IgD-negative memory B cell (primary cell): ENCODE data around the gene UTP11. TPM values are rescaled to one million over a fixed set of nuclear protein-coding genes. Genes with fewer than 3 reads are reported as not detected.

Experiments used
- H3K27ac Mint-ChIP-seq, 3 donors: one replicate each; pipeline ENCODE4 v1.8.0; 2020 to 2022; ENCODE audit warnings: mild to moderate bottlenecking in 3 of 3, mixed read lengths in 3 of 3, moderate library complexity in 1 of 3
- H3K27me3 Mint-ChIP-seq: one replicate; pipeline ENCODE4 v1.8.0; 2021; ENCODE audit warnings: mixed read lengths
- H3K36me3 Mint-ChIP-seq: one replicate; pipeline ENCODE4 v1.8.0; 2020; ENCODE audit warnings: mild to moderate bottlenecking, mixed read lengths
- H3K4me1 Mint-ChIP-seq, 3 donors: one replicate each; pipeline ENCODE4 v1.8.0; 2020 to 2022; ENCODE audit warnings: mixed read lengths in 3 of 3, mild to moderate bottlenecking in 1 of 3
- H3K4me3 Mint-ChIP-seq, 4 donors: one replicate each; pipeline ENCODE4 v1.8.0; 2020 to 2022; ENCODE audit warnings: mild to moderate bottlenecking in 4 of 4, mixed read lengths in 4 of 4, moderate library complexity in 3 of 4
- H3K9me3 Mint-ChIP-seq, 3 donors: one replicate each; pipeline ENCODE4 v1.8.0; 2020 to 2021; ENCODE audit warnings: mixed read lengths in 3 of 3, mild to moderate bottlenecking in 1 of 3
- polyA plus RNA-seq: library from polyadenylated mRNA; unstranded; fragments of 300-500 nt; fragmentation: Illumina TruSeq; gene quantifications from one replicate; pipeline ENCODE4 v1.2.3, GENCODE V29; 2021

The UTP11 gene
- polyA plus RNA-seq, 1 donor from 2014 or later: 18.9 TPM

DNA sequence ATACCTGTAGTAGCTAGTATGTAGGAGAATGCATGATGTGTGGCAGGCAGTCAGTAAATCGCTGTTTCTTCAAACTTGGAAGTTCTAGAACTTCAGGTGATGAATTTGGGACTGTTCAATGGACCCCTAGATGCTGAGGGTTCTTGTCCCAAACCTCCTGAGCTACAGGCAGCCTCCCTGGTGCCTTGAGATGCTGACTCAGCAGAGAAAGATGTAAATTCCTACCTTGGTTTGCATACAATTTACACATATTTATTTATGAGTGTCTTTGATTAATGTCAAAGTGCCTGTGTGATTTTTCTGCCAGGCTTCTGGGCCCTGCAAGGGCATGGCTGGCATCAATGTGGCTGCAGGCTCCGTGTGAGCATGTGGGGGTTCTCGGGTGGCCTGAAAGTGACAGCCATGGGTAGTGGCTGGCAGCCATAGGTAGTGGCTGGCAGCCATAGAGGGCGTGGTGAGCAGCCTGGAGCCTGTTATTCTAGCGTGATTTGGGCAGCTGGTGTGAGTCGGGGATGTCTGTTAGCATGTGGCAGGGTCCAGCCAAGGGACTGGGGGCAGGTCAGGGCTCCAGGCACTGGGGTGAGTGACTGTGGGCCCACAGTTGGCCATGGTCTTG, 47.2 kb downstream of the UTP11 start:
- H3K36me3 Mint-ChIP-seq: no peaks in the 10 kb centered on the region
- H3K27ac Mint-ChIP-seq: no peak overlapping the region
- no peaks in the 10 kb centered on the region for H3K27me3 Mint-ChIP-seq
- H3K4me1 Mint-ChIP-seq: peaks cover 3 to 6% (median 6%) of the 10 kb centered on the region in 3 donors
- peaks cover 0 to 3% (median 0%) of the 10 kb centered on the region in 3 donors for H3K9me3 Mint-ChIP-seq
- no peak overlapping the region for H3K4me3 Mint-ChIP-seq

DNA sequence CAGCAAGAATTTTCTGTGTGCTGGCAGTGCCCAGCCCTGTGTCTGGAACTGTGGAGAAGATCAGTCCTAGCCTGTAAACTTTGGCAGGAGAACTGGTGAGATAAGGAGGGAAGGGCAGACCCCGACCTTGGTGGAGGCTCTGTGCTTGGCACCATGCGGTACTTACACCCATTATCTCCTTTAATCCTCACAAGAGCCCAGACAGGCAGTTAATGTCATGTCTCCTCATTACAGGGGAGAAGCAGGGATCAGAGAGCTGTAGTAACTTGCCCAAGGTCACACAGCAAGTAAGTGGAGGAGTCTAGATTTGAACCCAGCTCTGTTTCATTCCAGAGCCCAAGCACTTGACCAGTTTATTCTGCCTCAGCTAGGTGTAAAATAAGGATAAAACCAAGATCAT, 48.0 kb downstream of the UTP11 start:
- H3K27ac Mint-ChIP-seq: no peak overlapping the region
- H3K36me3 Mint-ChIP-seq: no peaks in the 10 kb centered on the region
- no peak overlapping the region for H3K4me3 Mint-ChIP-seq
- peaks cover 0 to 3% (median 0%) of the 10 kb centered on the region in 3 donors for H3K9me3 Mint-ChIP-seq
- peaks cover 3 to 6% (median 6%) of the 10 kb centered on the region in 3 donors for H3K4me1 Mint-ChIP-seq
- H3K27me3 Mint-ChIP-seq: no peaks in the 10 kb centered on the region

DNA sequence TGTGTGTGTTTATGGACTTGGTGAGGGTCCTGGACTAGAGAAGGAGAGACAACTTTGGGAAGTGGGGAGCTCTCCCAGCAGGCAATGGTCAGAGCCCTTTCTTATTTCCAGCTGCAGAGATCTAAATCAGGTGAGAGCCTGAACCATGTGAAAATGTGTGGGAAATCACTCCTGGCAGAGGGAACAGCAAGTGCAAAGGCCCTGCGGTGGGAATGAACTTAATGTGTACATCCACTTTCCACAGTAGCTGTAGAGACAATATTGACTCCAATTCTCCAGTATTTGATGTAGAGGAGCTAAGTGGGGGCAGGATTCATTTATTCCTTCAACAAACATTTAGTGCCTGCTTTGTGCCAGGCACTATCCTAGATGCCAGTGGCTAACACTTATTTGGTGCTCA, 48.8 kb downstream of the UTP11 start:
- Mint-ChIP-seq H3K27me3 (no peaks in the 10 kb centered on the region), H3K9me3 (peaks cover 0 to 3% (median 0%) of the 10 kb centered on the region in 3 donors), H3K27ac (no peak overlapping the region), H3K36me3 (no peaks in the 10 kb centered on the region), H3K4me3 (no peak overlapping the region), H3K4me1 (peaks cover 3 to 6% (median 6%) of the 10 kb centered on the region in 3 donors)

GRCh38 chr1:38061883-38062328, 49.4 kb downstream of the UTP11 start:
- no peaks in the 10 kb centered on the region for H3K36me3 Mint-ChIP-seq
- peak overlapping the region in 2 of 3 donors; percentile 47 to 90 for H3K27ac Mint-ChIP-seq
- H3K4me1 Mint-ChIP-seq: peaks cover 3 to 6% (median 6%) of the 10 kb centered on the region in 3 donors
- peak overlapping the region in 1 of 4 donors; percentile 63 for H3K4me3 Mint-ChIP-seq
- H3K27me3 Mint-ChIP-seq: no peaks in the 10 kb centered on the region
- peaks cover 0 to 3% (median 0%) of the 10 kb centered on the region in 3 donors for H3K9me3 Mint-ChIP-seq

GRCh38 chr1:38062361-38063288, 50.1 kb downstream of the UTP11 start:
- Mint-ChIP-seq H3K4me1 (peaks cover 3 to 6% (median 6%) of the 10 kb centered on the region in 3 donors), H3K27ac (peak overlapping the region in 1 of 3 donors; percentile 90), H3K4me3 (peak overlapping the region in 2 of 4 donors; percentile 63), H3K27me3 (peaks cover 4% of the 10 kb centered on the region), H3K36me3 (no peaks in the 10 kb centered on the region), H3K9me3 (peaks cover 0 to 3% (median 0%) of the 10 kb centered on the region in 3 donors)

DNA sequence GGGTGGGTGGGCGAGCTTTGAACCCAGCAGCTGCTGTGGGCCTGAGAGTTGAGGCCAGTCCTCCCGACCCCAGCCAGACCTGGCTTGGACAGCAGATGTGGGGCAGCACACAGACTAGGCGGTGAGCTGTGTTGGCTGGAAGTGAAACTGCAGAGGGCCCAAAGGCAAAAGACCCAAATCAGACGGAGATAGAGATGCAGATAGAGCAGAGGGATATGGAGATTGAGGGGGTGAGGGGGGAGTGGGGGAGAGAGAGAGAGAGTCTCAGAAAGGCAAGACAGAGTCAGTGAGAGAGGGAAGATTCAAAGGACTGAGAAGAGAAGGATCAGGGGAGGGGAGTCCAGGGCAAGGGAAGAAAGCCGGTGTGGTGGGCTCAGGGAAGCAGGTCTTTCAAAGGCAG, 51.1 kb downstream of the UTP11 start:
- no peak overlapping the region for H3K27ac Mint-ChIP-seq
- peaks cover 4% of the 10 kb centered on the region for H3K27me3 Mint-ChIP-seq
- H3K36me3 Mint-ChIP-seq: no peaks in the 10 kb centered on the region
- no peak overlapping the region for H3K4me3 Mint-ChIP-seq
- H3K4me1 Mint-ChIP-seq: peaks cover 3 to 8% (median 6%) of the 10 kb centered on the region in 3 donors
- peaks cover 0 to 3% (median 0%) of the 10 kb centered on the region in 3 donors for H3K9me3 Mint-ChIP-seq

GRCh38 chr1:38064197-38064903, 51.8 kb downstream of the UTP11 start:
- Mint-ChIP-seq H3K27me3 (peaks cover 4% of the 10 kb centered on the region), H3K4me3 (no peak overlapping the region), H3K4me1 (peaks cover 3 to 8% (median 6%) of the 10 kb centered on the region in 3 donors), H3K36me3 (no peaks in the 10 kb centered on the region), H3K27ac (no peak overlapping the region), H3K9me3 (peaks cover 0 to 3% (median 0%) of the 10 kb centered on the region in 3 donors)

DNA sequence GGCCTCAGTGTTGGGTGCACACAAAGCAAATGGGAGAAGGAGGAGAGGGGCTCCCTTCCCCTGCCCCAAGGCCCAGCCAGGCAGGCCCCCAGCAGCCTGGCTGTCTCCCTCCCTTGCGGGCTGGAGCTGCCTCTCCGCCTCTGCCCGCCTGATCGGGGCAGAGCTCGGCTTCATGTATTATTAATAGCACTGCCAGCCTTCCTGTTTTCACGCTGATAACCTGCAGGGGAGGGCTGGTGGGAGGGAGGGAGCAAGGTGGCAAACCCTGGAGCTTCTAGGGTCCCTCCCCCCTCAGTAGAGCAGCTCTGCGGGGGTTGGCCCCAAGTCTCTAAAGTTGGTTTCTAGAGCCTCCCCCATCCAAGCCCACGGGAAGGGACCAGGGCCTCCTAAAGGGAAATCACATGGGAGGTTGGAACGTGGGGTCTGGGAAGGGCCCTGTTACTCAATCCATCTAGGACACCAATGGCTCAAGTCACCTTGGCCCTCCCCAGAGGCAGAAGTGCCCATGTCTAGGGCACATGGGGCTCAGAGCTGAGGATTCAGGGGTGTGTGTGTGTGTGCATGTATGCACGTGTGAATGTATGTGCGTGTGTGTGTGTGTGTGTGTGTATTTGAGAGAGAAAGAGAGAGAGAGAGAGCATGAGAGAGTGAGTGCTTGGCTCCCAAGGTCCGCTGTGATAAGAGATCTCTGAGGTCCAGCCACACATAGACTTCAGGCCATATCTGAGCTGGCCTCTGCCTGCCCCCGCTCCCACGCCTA, 55.9 kb downstream of the UTP11 start:
- Mint-ChIP-seq H3K4me3 (no peak overlapping the region), H3K27ac (no peak overlapping the region), H3K4me1 (peaks cover 0 to 3% (median 3%) of the 10 kb centered on the region in 3 donors), H3K36me3 (no peaks in the 10 kb centered on the region), H3K27me3 (peaks cover 6% of the 10 kb centered on the region), H3K9me3 (no peaks in the 10 kb centered on the region)

GRCh38 chr1:38068980-38069340, 56.4 kb downstream of the UTP11 start:
- no peaks in the 10 kb centered on the region for H3K9me3 Mint-ChIP-seq
- H3K4me3 Mint-ChIP-seq: no peak overlapping the region
- peaks cover 6% of the 10 kb centered on the region for H3K27me3 Mint-ChIP-seq
- H3K4me1 Mint-ChIP-seq: peaks cover 0 to 3% (median 3%) of the 10 kb centered on the region in 3 donors
- H3K27ac Mint-ChIP-seq: no peak overlapping the region
- no peaks in the 10 kb centered on the region for H3K36me3 Mint-ChIP-seq

DNA sequence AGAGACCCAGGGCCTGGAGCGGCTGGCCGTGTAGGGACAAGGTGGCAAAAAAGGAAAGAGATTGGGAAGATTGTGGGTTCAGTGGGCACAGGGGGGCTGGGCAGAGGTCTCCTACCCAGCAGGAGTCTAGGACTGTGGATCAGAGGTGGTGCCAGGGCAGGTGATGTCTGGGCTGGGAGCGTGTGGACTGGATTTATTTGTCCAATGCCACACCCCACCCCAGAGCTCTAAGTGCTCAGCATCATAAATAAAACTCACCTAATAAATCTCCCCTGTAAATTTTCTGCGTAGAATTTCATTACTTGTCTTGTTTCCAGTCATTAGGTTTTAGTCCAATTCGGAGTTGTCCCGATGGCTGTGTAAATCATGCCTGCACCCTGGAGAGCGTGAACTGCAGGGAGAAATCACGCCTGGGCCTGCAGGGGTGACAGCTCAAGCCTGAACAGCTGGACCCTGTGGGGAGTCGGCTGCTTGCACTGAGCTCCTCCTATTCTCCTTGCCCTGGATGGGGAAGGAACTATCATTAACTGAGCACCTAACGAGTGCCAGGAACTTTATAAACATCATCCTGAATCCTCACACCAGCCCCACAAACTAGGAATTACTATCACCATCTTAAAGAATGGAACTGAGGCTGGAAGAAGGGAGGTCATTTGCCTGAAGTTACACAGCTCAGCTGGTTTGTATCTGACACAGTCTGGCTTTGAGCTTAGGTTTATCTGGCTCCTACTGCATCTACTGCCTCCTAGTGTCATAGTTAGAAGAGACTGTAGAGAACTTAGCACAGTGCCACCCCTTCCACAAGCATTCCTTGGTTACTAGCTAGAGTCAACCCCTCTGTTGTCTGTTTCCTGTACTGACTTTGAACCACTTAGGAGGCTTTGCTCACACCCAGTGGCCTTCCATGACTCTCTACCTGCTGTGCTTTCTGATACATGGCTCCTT, 59.0 kb downstream of the UTP11 start:
- no peak overlapping the region for H3K27ac Mint-ChIP-seq
- H3K27me3 Mint-ChIP-seq: peaks cover 6% of the 10 kb centered on the region
- H3K9me3 Mint-ChIP-seq: no peaks in the 10 kb centered on the region
- H3K4me1 Mint-ChIP-seq: peaks cover 0 to 3% (median 3%) of the 10 kb centered on the region in 3 donors
- no peaks in the 10 kb centered on the region for H3K36me3 Mint-ChIP-seq
- H3K4me3 Mint-ChIP-seq: no peak overlapping the region

DNA sequence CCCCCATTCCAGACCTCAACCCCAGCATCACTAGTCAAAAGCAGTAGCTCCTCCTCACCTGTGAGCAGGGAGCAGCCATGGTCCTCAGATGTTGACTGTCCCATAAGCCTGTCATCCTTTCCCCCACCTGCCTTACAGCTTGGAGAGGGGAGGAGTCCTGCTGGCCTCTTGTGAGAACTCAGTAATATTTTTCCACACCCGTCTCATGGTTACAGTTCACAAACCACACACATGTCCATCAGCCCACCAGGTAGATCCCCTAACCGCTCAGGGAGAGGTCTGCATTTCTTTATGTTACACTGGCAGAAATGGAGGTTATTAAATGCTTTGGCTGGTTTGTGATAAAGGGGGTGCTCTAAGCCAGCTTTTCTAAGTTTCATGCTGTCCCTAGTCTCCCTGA, 60.3 kb downstream of the UTP11 start:
- H3K9me3 Mint-ChIP-seq: no peaks in the 10 kb centered on the region
- H3K27ac Mint-ChIP-seq: no peak overlapping the region
- peaks cover 3% of the 10 kb centered on the region for H3K27me3 Mint-ChIP-seq
- H3K4me1 Mint-ChIP-seq: peaks cover 0 to 3% (median 1%) of the 10 kb centered on the region in 3 donors
- no peak overlapping the region for H3K4me3 Mint-ChIP-seq
- H3K36me3 Mint-ChIP-seq: no peaks in the 10 kb centered on the region

- no peak overlapping the region for H3K27ac Mint-ChIP-seq
Measured at GRCh38 chr1:38073534-38074301, 61.2 kb downstream of the UTP11 start.

GRCh38 chr1:38074302-38074677, 61.8 kb downstream of the UTP11 start:
- Mint-ChIP-seq H3K27ac (no peak overlapping the region), H3K36me3 (no peaks in the 10 kb centered on the region), H3K4me1 (peaks cover 0 to 3% (median 0%) of the 10 kb centered on the region in 3 donors), H3K27me3 (peaks cover 3% of the 10 kb centered on the region), H3K4me3 (no peak overlapping the region), H3K9me3 (no peaks in the 10 kb centered on the region)

More at GRCh38 chr1:38073534-38074301, 61.2 kb downstream of the UTP11 start:
- Mint-ChIP-seq H3K27me3 (peaks cover 3% of the 10 kb centered on the region), H3K36me3 (no peaks in the 10 kb centered on the region), H3K4me1 (peaks cover 0 to 3% (median 0%) of the 10 kb centered on the region in 3 donors), H3K4me3 (no peak overlapping the region), H3K9me3 (no peaks in the 10 kb centered on the region)
